CD14-positive monocyte (primary cell): ENCODE measurements around the gene KDM2A. TPM values are rescaled to one million over a fixed set of nuclear protein-coding genes. Genes with fewer than 3 reads are reported as not detected.
A peak's percentile ranks its signal among the peaks of the same experiment; 100 is the strongest.
"Not testable (repeated sequence)": the region's sequence is repeated elsewhere in the genome, so short reads cannot be mapped to it uniquely, and the experiment has no call there.

Experiments
- DNase-seq, 3 donors: peaks; one replicate each; pipeline ENCODE4 v3.0.0-alpha.2; 2011 to 2022
- H2AFZ ChIP-seq: 2 replicates; pipeline ENCODE4 v1.6.0; 2012; ENCODE audit warnings: mild to moderate bottlenecking, low read depth, low read length, inconsistent platforms; ENCODE audit not compliant: insufficient read depth, poor library complexity, severe bottlenecking
- H3K27ac ChIP-seq, 2 donors: 1 replicate in 1 of 2; 2 replicates in 1 of 2; pipeline ENCODE4 v1.5.1; 2012 to 2013; ENCODE audit warnings: low read length in 2 of 2, control low read depth in 1 of 2, inconsistent platforms in 1 of 2, low read depth in 1 of 2, mild to moderate bottlenecking in 1 of 2
- H3K27me3 ChIP-seq, 2 donors: one replicate each; pipeline versions ENCODE4 v1.6.0 to v1.6.1; 2011 to 2013; ENCODE audit warnings: low read length in 2 of 2; ENCODE audit not compliant: control insufficient read depth in 2 of 2, insufficient read depth in 2 of 2
- H3K36me3 ChIP-seq, 2 donors: replicated peaks in 1 of 2; 1 replicate in 1 of 2; 2 replicates in 1 of 2; pipeline versions ENCODE4 v1.5.1 to v1.6.1; 2012 to 2013; ENCODE audit warnings: low read length in 2 of 2, control low read depth in 1 of 2, inconsistent platforms in 1 of 2, mild to moderate bottlenecking in 1 of 2; ENCODE audit not compliant: insufficient read depth in 2 of 2, control insufficient read depth in 1 of 2
- H3K4me1 ChIP-seq, 2 donors: 1 replicate in 1 of 2; 2 replicates in 1 of 2; pipeline versions ENCODE4 v1.5.1 to v1.6.1; 2012 to 2013; ENCODE audit warnings: low read length in 2 of 2, control low read depth in 1 of 2, inconsistent platforms in 1 of 2, mild to moderate bottlenecking in 1 of 2, moderate library complexity in 1 of 2; ENCODE audit not compliant: insufficient read depth in 2 of 2, control insufficient read depth in 1 of 2
- H3K4me2 ChIP-seq: replicated peaks from 2 replicates; pipeline ENCODE3; 2012; ENCODE audit warnings: low read length, moderate library complexity, mild to moderate bottlenecking; ENCODE audit not compliant: poor library complexity, severe bottlenecking; ENCODE audit errors: extremely low read depth
- H3K4me3 ChIP-seq, 3 experiments: fragments of 200-600 bp in 1 of 3; sonication (generic) in 1 of 3; replicated peaks in 1 of 3; 1 replicate in 2 of 3; 2 replicates in 1 of 3; pipeline ENCODE4 v1.5.1; 2011 to 2013; ENCODE audit warnings: low read length in 3 of 3, mild to moderate bottlenecking in 3 of 3, control low read depth in 2 of 3, low read depth in 2 of 3, inconsistent platforms in 1 of 3, moderate library complexity in 1 of 3
- H3K79me2 ChIP-seq: 2 replicates; pipeline ENCODE4 v1.6.0; 2012; ENCODE audit warnings: mild to moderate bottlenecking, control low read depth, inconsistent platforms, low read length, moderate library complexity; ENCODE audit not compliant: insufficient read depth
- H3K9ac ChIP-seq: 2 replicates; pipeline ENCODE4 v1.6.0; 2017; ENCODE audit warnings: low read length, mild to moderate bottlenecking; ENCODE audit not compliant: insufficient read depth, poor library complexity, severe bottlenecking
- H3K9me3 ChIP-seq, 2 donors: replicated peaks in 1 of 2; 1 replicate in 1 of 2; 2 replicates in 1 of 2; pipeline versions ENCODE4 v1.5.1 to v1.6.1; 2012 to 2013; ENCODE audit warnings: low read length in 2 of 2, control low read depth in 1 of 2; ENCODE audit not compliant: control insufficient read depth in 1 of 2, insufficient read depth in 1 of 2
- H4K20me1 ChIP-seq: 2 replicates; pipeline ENCODE4 v1.6.0; 2012; ENCODE audit warnings: mild to moderate bottlenecking, low read length, control low read depth, moderate library complexity; ENCODE audit not compliant: insufficient read depth
- H3K27ac Mint-ChIP-seq, 7 donors: one replicate each; pipeline ENCODE4 v1.8.0; 2020; ENCODE audit warnings: mild to moderate bottlenecking in 7 of 7, mixed read lengths in 7 of 7, moderate library complexity in 6 of 7, inconsistent platforms in 2 of 7
- H3K27me3 Mint-ChIP-seq, 3 donors: one replicate each; pipeline ENCODE4 v1.8.0; 2021 to 2022; ENCODE audit warnings: low read depth in 3 of 3, mild to moderate bottlenecking in 3 of 3, mixed read lengths in 3 of 3, moderate library complexity in 3 of 3, inconsistent platforms in 1 of 3
- H3K36me3 Mint-ChIP-seq, 2 donors: one replicate each; pipeline ENCODE4 v1.8.0; 2020; ENCODE audit warnings: mixed read lengths in 2 of 2, inconsistent platforms in 1 of 2, mild to moderate bottlenecking in 1 of 2
- H3K4me1 Mint-ChIP-seq: one replicate; pipeline ENCODE4 v1.8.0; 2020; ENCODE audit warnings: mild to moderate bottlenecking, mixed read lengths
- H3K4me3 Mint-ChIP-seq, 2 donors: one replicate each; pipeline ENCODE4 v1.8.0; 2020; ENCODE audit warnings: mild to moderate bottlenecking in 2 of 2, mixed read lengths in 2 of 2, moderate library complexity in 1 of 2
- H3K9me3 Mint-ChIP-seq, 7 donors: one replicate each; pipeline ENCODE4 v1.8.0; 2020 to 2022; ENCODE audit warnings: mixed read lengths in 7 of 7, mild to moderate bottlenecking in 6 of 7, moderate library complexity in 6 of 7, inconsistent platforms in 2 of 7
- WGBS: methylation state at CpG from one replicate; pipeline ENCODE4 v1.1.5; 2013; ENCODE audit warnings: missing lambda C conversion rate; ENCODE audit not compliant: insufficient coverage; 5-methylcytosine and 5-hydroxymethylcytosine counted together
- intact Hi-C, 2 donors: fragments of 100-400 bp; cut with micrococcal nuclease; formaldehyde crosslinking; loops; one replicate each; pipeline versions ENCODE4 v1.15.0 to v1.15.1; 2023
- polyA plus RNA-seq, 3 donors: library from polyadenylated mRNA; depleted of rRNA in 1 of 3; unstranded in 2 of 3; stranded (reverse) in 1 of 3; fragments of 300-500 nt in 2 of 3; fragments of >200 nt in 1 of 3; fragmentation: Illumina TruSeq in 2 of 3; gene quantifications; 1 replicate in 2 of 3; 2 replicates in 1 of 3; pipeline ENCODE4 v1.2.3, GENCODE V29; 2012 to 2021
- TF ChIP-seq, protein P1 (sequence below): fragments of 200-600 bp; IDR thresholded peaks from one replicate; pipeline ENCODE4 v1.8.0; 2022; ENCODE audit warnings: antibody characterized with exemption, mild to moderate bottlenecking

KDM2A gene
- polyA plus RNA-seq, 3 donors, result 2.6 to 98.9 (median 3.9) TPM

DNA sequence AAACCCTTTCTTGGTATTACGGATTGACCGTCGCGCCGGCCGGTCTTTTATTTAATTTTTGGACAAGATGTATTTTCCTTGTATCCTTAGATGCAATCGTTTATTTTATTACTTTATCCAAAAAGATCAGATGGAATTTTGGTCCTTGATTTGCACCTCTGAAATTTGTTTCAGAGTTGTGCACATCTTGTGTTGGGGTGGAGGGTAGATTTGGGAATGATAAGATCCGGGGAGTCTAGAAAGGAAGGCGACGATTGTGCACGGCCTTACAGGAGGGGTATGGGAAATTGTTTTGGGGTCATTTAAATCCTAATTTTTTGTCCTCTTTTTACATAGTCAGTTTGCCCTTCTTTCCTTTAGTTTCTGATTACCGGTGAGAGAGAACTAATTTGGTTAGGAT, 1.4 kb downstream of the KDM2A start:
- Histone ChIP-seq H3K27me3 (no peaks in the 10 kb centered on the region), H3K9me3 (no peaks in the 10 kb centered on the region), H3K4me2 (peak overlapping the region; percentile 97), H2AFZ (no peak overlapping the region), H3K9ac (peak overlapping the region; percentile 86), H3K27ac (peak overlapping the region; percentile 91 to 94), H3K79me2 (peaks cover 69% of the 10 kb centered on the region), H3K4me1 (peaks cover 47 to 59% of the 10 kb centered on the region in 2 donors), H3K4me3 (peak overlapping the region; percentile 94 to 100 (median 99)), H4K20me1 (peaks cover 53% of the 10 kb centered on the region), H3K36me3 (peaks cover 10 to 18% of the 10 kb centered on the region in 2 donors)
- H3K27ac Mint-ChIP-seq, result peak overlapping the region; percentile 95 to 97 (median 97)
- peak overlapping the region; percentile 97 for H3K4me3 Mint-ChIP-seq
- no peak for DNase-seq
- no peaks in the 10 kb centered on the region for H3K9me3 Mint-ChIP-seq
- H3K27me3 Mint-ChIP-seq, result peaks cover 0 to 2% (median 0%) of the 10 kb centered on the region in 3 donors
- intact Hi-C loops, result no loop called here
- WGBS, result no CpG with 5 or more reads among the region's 12 CpGs
- TF ChIP-seq, protein P1, sequence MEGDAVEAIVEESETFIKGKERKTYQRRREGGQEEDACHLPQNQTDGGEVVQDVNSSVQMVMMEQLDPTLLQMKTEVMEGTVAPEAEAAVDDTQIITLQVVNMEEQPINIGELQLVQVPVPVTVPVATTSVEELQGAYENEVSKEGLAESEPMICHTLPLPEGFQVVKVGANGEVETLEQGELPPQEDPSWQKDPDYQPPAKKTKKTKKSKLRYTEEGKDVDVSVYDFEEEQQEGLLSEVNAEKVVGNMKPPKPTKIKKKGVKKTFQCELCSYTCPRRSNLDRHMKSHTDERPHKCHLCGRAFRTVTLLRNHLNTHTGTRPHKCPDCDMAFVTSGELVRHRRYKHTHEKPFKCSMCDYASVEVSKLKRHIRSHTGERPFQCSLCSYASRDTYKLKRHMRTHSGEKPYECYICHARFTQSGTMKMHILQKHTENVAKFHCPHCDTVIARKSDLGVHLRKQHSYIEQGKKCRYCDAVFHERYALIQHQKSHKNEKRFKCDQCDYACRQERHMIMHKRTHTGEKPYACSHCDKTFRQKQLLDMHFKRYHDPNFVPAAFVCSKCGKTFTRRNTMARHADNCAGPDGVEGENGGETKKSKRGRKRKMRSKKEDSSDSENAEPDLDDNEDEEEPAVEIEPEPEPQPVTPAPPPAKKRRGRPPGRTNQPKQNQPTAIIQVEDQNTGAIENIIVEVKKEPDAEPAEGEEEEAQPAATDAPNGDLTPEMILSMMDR, result no peak
- peaks cover 50% of the 10 kb centered on the region for H3K4me1 Mint-ChIP-seq
- peaks cover 9 to 28% of the 10 kb centered on the region in 2 donors for H3K36me3 Mint-ChIP-seq

DNA sequence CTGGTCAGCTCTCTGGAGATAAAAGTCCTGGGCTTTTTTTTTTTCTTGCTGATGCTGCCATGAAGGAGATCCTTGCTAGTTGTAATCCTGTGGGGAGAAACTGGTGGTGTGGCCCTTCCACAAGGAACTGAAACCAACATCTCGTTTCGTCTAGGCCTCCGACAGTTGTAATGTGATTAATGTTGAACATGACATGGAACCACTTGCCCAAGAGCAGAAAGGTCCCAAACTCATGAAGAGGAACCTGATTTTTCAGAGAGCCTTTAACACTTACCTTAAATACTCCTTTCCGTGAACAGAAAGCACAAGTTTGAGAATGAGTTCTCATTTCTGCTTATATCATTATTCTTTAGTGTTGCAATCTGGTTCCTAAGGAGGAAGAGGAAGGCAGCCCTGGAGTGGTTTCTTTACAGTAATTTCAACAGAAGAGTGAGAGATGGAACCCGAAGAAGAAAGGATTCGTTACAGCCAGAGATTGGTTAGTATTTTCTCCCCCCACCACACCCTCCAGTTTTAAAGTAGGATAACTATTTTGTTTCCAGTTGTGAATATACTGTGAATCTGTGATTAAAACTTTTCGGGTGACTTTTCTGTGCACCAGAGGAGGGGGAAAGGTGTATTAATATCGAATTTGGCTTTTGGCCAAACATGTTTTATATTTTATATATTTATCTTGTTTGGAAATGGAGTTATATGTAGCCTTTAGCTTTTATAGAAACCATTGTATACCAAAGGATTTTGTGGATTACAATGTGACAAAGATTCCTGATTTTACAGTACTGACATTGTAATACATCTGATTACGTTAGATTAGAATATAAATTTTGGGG, 2.0 kb downstream of the KDM2A start:
- Histone ChIP-seq H3K36me3 (peaks cover 10 to 22% of the 10 kb centered on the region in 2 donors), H2AFZ (no peak overlapping the region), H3K27ac (peak overlapping the region; percentile 91 to 94), H3K4me1 (peaks cover 41 to 57% of the 10 kb centered on the region in 2 donors), H3K4me3 (peak overlapping the region; percentile 94 to 100 (median 99)), H4K20me1 (peaks cover 59% of the 10 kb centered on the region), H3K9me3 (no peaks in the 10 kb centered on the region), H3K9ac (peak overlapping the region; percentile 86), H3K79me2 (peaks cover 76% of the 10 kb centered on the region), H3K27me3 (no peaks in the 10 kb centered on the region), H3K4me2 (peak overlapping the region; percentile 97)
- Mint-ChIP-seq H3K36me3 (peaks cover 9 to 34% of the 10 kb centered on the region in 2 donors), H3K4me3 (peak overlapping the region; percentile 97), H3K4me1 (peaks cover 44% of the 10 kb centered on the region), H3K9me3 (no peaks in the 10 kb centered on the region), H3K27me3 (peaks cover 0 to 2% (median 0%) of the 10 kb centered on the region in 3 donors), H3K27ac (peak overlapping the region; percentile 95 to 97 (median 97))
- TF ChIP-seq, protein P1, result no peak
- peak; percentile 91 to 96 (median 96) for DNase-seq
- WGBS, result no CpG with 5 or more reads among the region's 9 CpGs
- intact Hi-C loops, result no loop called here

DNA sequence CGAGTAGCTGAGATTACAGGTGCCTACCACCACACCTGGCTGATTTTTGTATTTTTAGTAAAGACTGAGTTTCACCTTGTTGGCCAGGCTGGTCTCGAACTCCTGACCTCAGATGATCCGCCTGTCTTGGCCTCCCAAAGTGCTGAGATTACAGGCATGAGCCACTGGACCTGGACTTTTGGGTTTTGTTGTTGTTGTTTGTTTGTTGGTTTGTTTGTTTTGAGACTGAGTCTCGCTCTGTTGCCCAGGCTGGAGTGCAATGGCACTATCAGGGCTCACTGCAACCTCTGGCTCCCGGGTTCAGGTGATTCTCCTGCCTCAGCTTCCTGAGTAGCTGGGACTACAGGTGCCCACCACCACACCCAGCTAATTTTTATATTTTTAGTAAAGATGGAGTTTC, 4.7 kb downstream of the KDM2A start:
- H2AFZ ChIP-seq, result not testable (repeated sequence)

More for the DNA sequence above, 4.7 kb downstream of the KDM2A start:
- Histone ChIP-seq H3K36me3 (peaks cover 20 to 44% of the 10 kb centered on the region in 2 donors), H3K79me2 (peaks cover 95% of the 10 kb centered on the region), H3K27ac (peak overlapping the region in 1 of 2 donors; percentile 41), H3K4me1 (peaks cover 25 to 39% of the 10 kb centered on the region in 2 donors), H4K20me1 (peaks cover 86% of the 10 kb centered on the region)
- H3K9me3 Mint-ChIP-seq, DNase-seq, H3K27me3 Mint-ChIP-seq, H3K4me3 Mint-ChIP-seq, H3K4me2 ChIP-seq, H3K4me3 ChIP-seq, H3K9me3 ChIP-seq, intact Hi-C loops, H3K9ac ChIP-seq, H3K27me3 ChIP-seq: not testable (repeated sequence)
- H3K27ac Mint-ChIP-seq, result peak overlapping the region in 5 of 7 donors; percentile 18 to 80 (median 68)
- WGBS, result 92% methylated on average over 2 of the region's 5 CpGs
- peaks cover 14 to 56% of the 10 kb centered on the region in 2 donors for H3K36me3 Mint-ChIP-seq
- peaks cover 36% of the 10 kb centered on the region for H3K4me1 Mint-ChIP-seq
